Keratinocyte (primary cell): ENCODE data around the gene FGGY. TPM values are rescaled to one million over a fixed set of nuclear protein-coding genes. Genes with fewer than 3 reads are reported as not detected.

Source experiments
- DNase-seq: peaks from one replicate; pipeline ENCODE4 v3.0.0-alpha.2; 2011; ENCODE audit warnings: low read depth, missing footprints, low spot score
- FAIRE-seq: peaks from 2 replicates; lab custom pipeline; 2011; peaks lifted over from hg19 to GRCh38; lab: Jason Lieb, UNC
- H2AFZ ChIP-seq: 2 replicates; pipeline ENCODE4 v1.6.0; 2012; ENCODE audit warnings: low read length, control low read depth, inconsistent platforms; ENCODE audit not compliant: control insufficient read depth
- H3K27ac ChIP-seq: 2 replicates; pipeline ENCODE4 v1.5.1; 2011; ENCODE audit warnings: low read length; ENCODE audit not compliant: control insufficient read depth, insufficient read depth
- H3K27me3 ChIP-seq: 3 replicates; pipeline ENCODE4 v1.6.0; 2011; ENCODE audit warnings: low read length; ENCODE audit not compliant: control insufficient read depth, insufficient read depth; ENCODE audit errors: extremely low read depth
- H3K36me3 ChIP-seq, 2 experiments: 2 replicates in 1 of 2; 3 replicates in 1 of 2; pipeline ENCODE4 v1.5.1; 2011; ENCODE audit warnings: low read length in 2 of 2, mild to moderate bottlenecking in 1 of 2; ENCODE audit not compliant: control insufficient read depth in 2 of 2, insufficient read depth in 2 of 2; ENCODE audit errors: extremely low read depth in 1 of 2
- H3K4me1 ChIP-seq: 3 replicates; pipeline ENCODE4 v1.5.1; 2011; ENCODE audit warnings: low read length; ENCODE audit not compliant: control insufficient read depth, insufficient read depth; ENCODE audit errors: extremely low read depth
- H3K4me2 ChIP-seq: 3 replicates; pipeline ENCODE4 v1.6.0; 2011; ENCODE audit warnings: low read depth, low read length; ENCODE audit not compliant: control insufficient read depth, insufficient read depth; ENCODE audit errors: extremely low read depth
- H3K4me3 ChIP-seq, 3 experiments: fragments of 200-600 bp in 1 of 3; sonication (generic) in 1 of 3; 2 replicates in 2 of 3; 3 replicates in 1 of 3; pipeline ENCODE4 v1.5.1; 2011 to 2016; ENCODE audit warnings: low read length in 3 of 3, mild to moderate bottlenecking in 3 of 3, control low read depth in 2 of 3, inconsistent platforms in 1 of 3, low read depth in 1 of 3, mixed read lengths in 1 of 3, mixed run types in 1 of 3, moderate library complexity in 1 of 3; ENCODE audit not compliant: control insufficient read depth in 2 of 3, insufficient read depth in 2 of 3; ENCODE audit errors: extremely low read depth in 1 of 3
- H3K79me2 ChIP-seq: 2 replicates; pipeline ENCODE4 v1.6.0; 2012; ENCODE audit warnings: low read length; ENCODE audit not compliant: control insufficient read depth, insufficient read depth
- H3K9ac ChIP-seq: 3 replicates; pipeline ENCODE4 v1.6.0; 2011; ENCODE audit warnings: low read length; ENCODE audit not compliant: control insufficient read depth, insufficient read depth; ENCODE audit errors: extremely low read depth
- H3K9me1 ChIP-seq: 3 replicates; pipeline ENCODE4 v1.6.0; 2011; ENCODE audit warnings: low read length; ENCODE audit not compliant: control insufficient read depth, insufficient read depth; ENCODE audit errors: extremely low read depth
- H3K9me3 ChIP-seq: 2 replicates; pipeline ENCODE4 v1.5.1; 2012; ENCODE audit warnings: low read depth, low read length; ENCODE audit not compliant: control insufficient read depth
- H4K20me1 ChIP-seq: 3 replicates; pipeline ENCODE4 v1.6.0; 2011; ENCODE audit warnings: low read length; ENCODE audit not compliant: control insufficient read depth, insufficient read depth; ENCODE audit errors: extremely low read depth
- EZH2 ChIP-seq: IDR thresholded peaks from one replicate; pipeline ENCODE4 v1.6.1; 2012; ENCODE audit warnings: inconsistent platforms, mild to moderate bottlenecking, low read length, moderate library complexity
- dilution Hi-C: fragments of 300-500 bp; cut with MboI; formaldehyde crosslinking; loops from one replicate; pipeline ENCODE4 v1.7.0; 2020; ENCODE audit warnings: low sequenced_read_pairs; ENCODE audit not compliant: extremely low pct_ligation_motif_present
- polyA plus RNA-seq, 5 experiments: library from polyadenylated mRNA; depleted of rRNA in 3 of 5; stranded (reverse) in 3 of 5; stranded (forward) in 1 of 5; unstranded in 1 of 5; fragments of >200 nt; gene quantifications; 1 replicate in 1 of 5; 2 replicates in 3 of 5; 3 replicates in 1 of 5; pipeline versions ENCODE4 v1.2.1 to v1.2.3, GENCODE V29; 2011 to 2012; ENCODE audit warnings: missing spikeins in 2 of 5, low read depth in 1 of 5, low replicate concordance in 1 of 5
- TF ChIP-seq, protein P1 (sequence below), 3 experiments: IDR thresholded peaks in 1 of 3; conservative IDR thresholded peaks in 1 of 3; optimal IDR thresholded peaks in 1 of 3; 2 replicates in 2 of 3; 3 replicates in 1 of 3; pipeline versions ENCODE3 to v1.5.1; 2011; ENCODE audit warnings: low read length in 3 of 3, mild to moderate bottlenecking in 3 of 3, moderate library complexity in 2 of 3, control low read depth in 1 of 3, inconsistent platforms in 1 of 3; ENCODE audit not compliant: insufficient read depth in 2 of 3; ENCODE audit errors: extremely low read depth in 1 of 3

Gene FGGY
- polyA plus RNA-seq, 1 donor (not counting 4 experiments of a cell fraction or from before 2014, with no cell fraction given) = 16.6 TPM

GRCh38 chr1:59500950-59501742, 204.3 kb downstream of the FGGY start:
- Histone ChIP-seq H3K9me3 (no peaks in the 10 kb centered on the region), H3K27ac (peak overlapping the region; percentile 37), H3K4me3 (no peak overlapping the region), H3K36me3 (no peaks in the 10 kb centered on the region), H2AFZ (no peak overlapping the region), H4K20me1 (no peaks in the 10 kb centered on the region), H3K9ac (no peak overlapping the region), H3K9me1 (no peaks in the 10 kb centered on the region), H3K79me2 (no peaks in the 10 kb centered on the region), H3K4me2 (no peak overlapping the region), H3K27me3 (no peaks in the 10 kb centered on the region), H3K4me1 (peaks cover 49% of the 10 kb centered on the region)
- FAIRE-seq = peak; percentile 13
- TF ChIP-seq, protein P1, sequence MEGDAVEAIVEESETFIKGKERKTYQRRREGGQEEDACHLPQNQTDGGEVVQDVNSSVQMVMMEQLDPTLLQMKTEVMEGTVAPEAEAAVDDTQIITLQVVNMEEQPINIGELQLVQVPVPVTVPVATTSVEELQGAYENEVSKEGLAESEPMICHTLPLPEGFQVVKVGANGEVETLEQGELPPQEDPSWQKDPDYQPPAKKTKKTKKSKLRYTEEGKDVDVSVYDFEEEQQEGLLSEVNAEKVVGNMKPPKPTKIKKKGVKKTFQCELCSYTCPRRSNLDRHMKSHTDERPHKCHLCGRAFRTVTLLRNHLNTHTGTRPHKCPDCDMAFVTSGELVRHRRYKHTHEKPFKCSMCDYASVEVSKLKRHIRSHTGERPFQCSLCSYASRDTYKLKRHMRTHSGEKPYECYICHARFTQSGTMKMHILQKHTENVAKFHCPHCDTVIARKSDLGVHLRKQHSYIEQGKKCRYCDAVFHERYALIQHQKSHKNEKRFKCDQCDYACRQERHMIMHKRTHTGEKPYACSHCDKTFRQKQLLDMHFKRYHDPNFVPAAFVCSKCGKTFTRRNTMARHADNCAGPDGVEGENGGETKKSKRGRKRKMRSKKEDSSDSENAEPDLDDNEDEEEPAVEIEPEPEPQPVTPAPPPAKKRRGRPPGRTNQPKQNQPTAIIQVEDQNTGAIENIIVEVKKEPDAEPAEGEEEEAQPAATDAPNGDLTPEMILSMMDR (optimal IDR thresholded peaks at IDR 0.05 in 1 of 3, IDR thresholded peaks at IDR 0.05 in 1 of 3, conservative IDR thresholded peaks at IDR 0.05 in 1 of 3; ENCODE audit: extremely low read depth in 1 of 3, insufficient read depth in 2 of 3, low read length in 3 of 3) = no peak
- no peak for TF ChIP-seq EZH2
- dilution Hi-C loops = no loop called here
- no peak for DNase-seq

- DNase-seq = peak; percentile 79
Observed at GRCh38 chr1:59502009-59502691, 205.3 kb downstream of the FGGY start.

More at GRCh38 chr1:59502009-59502691, 205.3 kb downstream of the FGGY start:
- Histone ChIP-seq H3K4me2 (peak overlapping the region; percentile 25), H4K20me1 (no peaks in the 10 kb centered on the region), H3K27me3 (no peaks in the 10 kb centered on the region), H3K9ac (no peak overlapping the region), H2AFZ (no peak overlapping the region), H3K9me3 (no peaks in the 10 kb centered on the region), H3K4me1 (peaks cover 53% of the 10 kb centered on the region), H3K27ac (peak overlapping the region; percentile 43), H3K9me1 (no peaks in the 10 kb centered on the region), H3K36me3 (no peaks in the 10 kb centered on the region), H3K79me2 (no peaks in the 10 kb centered on the region), H3K4me3 (no peak overlapping the region)
- dilution Hi-C loops = no loop called here
- TF ChIP-seq EZH2 = no peak
- TF ChIP-seq, protein P1 (optimal IDR thresholded peaks at IDR 0.05 in 1 of 3, IDR thresholded peaks at IDR 0.05 in 1 of 3, conservative IDR thresholded peaks at IDR 0.05 in 1 of 3; ENCODE audit: extremely low read depth in 1 of 3, insufficient read depth in 2 of 3, low read length in 3 of 3) = no peak
- FAIRE-seq = peak; percentile 87
